ENCODE results near the gene GGN.

DNA sequence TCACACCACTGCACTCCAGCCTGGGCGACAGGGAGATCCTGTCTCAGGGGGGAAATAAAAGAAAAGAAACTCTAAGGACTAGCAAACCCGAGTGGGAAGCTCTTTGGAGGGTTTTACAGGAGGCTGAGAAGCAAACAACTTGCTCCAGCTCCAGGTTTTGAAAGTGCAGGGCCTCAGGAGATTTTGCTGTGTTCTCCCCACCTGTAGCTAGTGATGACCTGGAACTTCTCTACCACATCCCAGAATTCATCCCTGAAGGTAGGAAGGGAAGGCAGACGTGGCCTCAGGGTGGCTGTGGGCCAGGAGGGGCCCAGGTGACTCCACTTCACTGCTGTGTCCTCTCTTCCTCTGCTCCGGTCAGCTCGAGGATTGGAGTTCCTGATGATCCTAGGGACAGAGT, 29.8 kb downstream of the GGN start:
- TF ChIP-seq NFIC (IDR thresholded peaks at IDR 0.05) (no peak), CEBPB (IDR thresholded peaks at IDR 0.05) (no peak), TAF1 (IDR thresholded peaks at IDR 0.05; ENCODE audit: low read depth) (no peak), YY1 (IDR thresholded peaks at IDR 0.05; ENCODE audit: low read depth) (no peak), RAD21 (IDR thresholded peaks at IDR 0.05; ENCODE audit: low read depth) (no peak), EGR1 (IDR thresholded peaks at IDR 0.05) (no peak), EP300 (IDR thresholded peaks at IDR 0.05; ENCODE audit: borderline replicate concordance) (no peak)
- TF ChIP-seq, protein P1, sequence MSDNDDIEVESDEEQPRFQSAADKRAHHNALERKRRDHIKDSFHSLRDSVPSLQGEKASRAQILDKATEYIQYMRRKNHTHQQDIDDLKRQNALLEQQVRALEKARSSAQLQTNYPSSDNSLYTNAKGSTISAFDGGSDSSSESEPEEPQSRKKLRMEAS (IDR thresholded peaks at IDR 0.05), result no peak
- TF ChIP-seq, protein P2, sequence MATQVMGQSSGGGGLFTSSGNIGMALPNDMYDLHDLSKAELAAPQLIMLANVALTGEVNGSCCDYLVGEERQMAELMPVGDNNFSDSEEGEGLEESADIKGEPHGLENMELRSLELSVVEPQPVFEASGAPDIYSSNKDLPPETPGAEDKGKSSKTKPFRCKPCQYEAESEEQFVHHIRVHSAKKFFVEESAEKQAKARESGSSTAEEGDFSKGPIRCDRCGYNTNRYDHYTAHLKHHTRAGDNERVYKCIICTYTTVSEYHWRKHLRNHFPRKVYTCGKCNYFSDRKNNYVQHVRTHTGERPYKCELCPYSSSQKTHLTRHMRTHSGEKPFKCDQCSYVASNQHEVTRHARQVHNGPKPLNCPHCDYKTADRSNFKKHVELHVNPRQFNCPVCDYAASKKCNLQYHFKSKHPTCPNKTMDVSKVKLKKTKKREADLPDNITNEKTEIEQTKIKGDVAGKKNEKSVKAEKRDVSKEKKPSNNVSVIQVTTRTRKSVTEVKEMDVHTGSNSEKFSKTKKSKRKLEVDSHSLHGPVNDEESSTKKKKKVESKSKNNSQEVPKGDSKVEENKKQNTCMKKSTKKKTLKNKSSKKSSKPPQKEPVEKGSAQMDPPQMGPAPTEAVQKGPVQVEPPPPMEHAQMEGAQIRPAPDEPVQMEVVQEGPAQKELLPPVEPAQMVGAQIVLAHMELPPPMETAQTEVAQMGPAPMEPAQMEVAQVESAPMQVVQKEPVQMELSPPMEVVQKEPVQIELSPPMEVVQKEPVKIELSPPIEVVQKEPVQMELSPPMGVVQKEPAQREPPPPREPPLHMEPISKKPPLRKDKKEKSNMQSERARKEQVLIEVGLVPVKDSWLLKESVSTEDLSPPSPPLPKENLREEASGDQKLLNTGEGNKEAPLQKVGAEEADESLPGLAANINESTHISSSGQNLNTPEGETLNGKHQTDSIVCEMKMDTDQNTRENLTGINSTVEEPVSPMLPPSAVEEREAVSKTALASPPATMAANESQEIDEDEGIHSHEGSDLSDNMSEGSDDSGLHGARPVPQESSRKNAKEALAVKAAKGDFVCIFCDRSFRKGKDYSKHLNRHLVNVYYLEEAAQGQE (IDR thresholded peaks at IDR 0.05; ENCODE audit: low read depth), result no peak

All from Ishikawa (cell line).